Spinal cord (tissue), 10 donors: ENCODE results near the gene ABTB1. TPM values are rescaled to one million over a fixed set of nuclear protein-coding genes. Genes with fewer than 3 reads are reported as not detected.

Experiments used
- DNase-seq, 6 donors: peaks; one replicate each; pipeline versions ENCODE4 v3.0.0 to v3.0.0-alpha.2; 2013 to 2015; ENCODE audit warnings: low spot score in 6 of 6, low read depth in 4 of 6
- H3K27ac ChIP-seq: one replicate; pipeline ENCODE4 v1.5.1; 2013; ENCODE audit warnings: low read depth, low read length, control low read depth
- H3K27me3 ChIP-seq: one replicate; pipeline ENCODE4 v1.6.1; 2013; ENCODE audit warnings: low read length; ENCODE audit not compliant: control insufficient read depth, insufficient read depth
- H3K36me3 ChIP-seq: one replicate; pipeline ENCODE4 v1.6.1; 2013; ENCODE audit warnings: low read length; ENCODE audit not compliant: control insufficient read depth, insufficient read depth
- H3K4me1 ChIP-seq: one replicate; pipeline ENCODE4 v1.6.1; 2013; ENCODE audit warnings: low read length; ENCODE audit not compliant: control insufficient read depth, insufficient read depth
- H3K4me3 ChIP-seq: one replicate; pipeline ENCODE4 v1.5.1; 2013; ENCODE audit warnings: low read depth, low read length, control low read depth
- H3K9me3 ChIP-seq: one replicate; pipeline ENCODE4 v1.6.1; 2013; ENCODE audit warnings: low read length; ENCODE audit not compliant: control insufficient read depth, insufficient read depth
- WGBS: methylation state at CpG from one replicate; pipeline ENCODE4 v1.1.5; 2013; ENCODE audit warnings: missing lambda C conversion rate; ENCODE audit not compliant: insufficient coverage; 5-methylcytosine and 5-hydroxymethylcytosine counted together
- polyA plus RNA-seq, 2 donors: library from polyadenylated mRNA; unstranded; fragments of 120-200 nt; gene quantifications; one replicate each; pipeline ENCODE4 v1.2.1, GENCODE V29; 2013; ENCODE audit not compliant: insufficient read length in 2 of 2
- total RNA-seq, 2 donors: library from RNA; depleted of rRNA in 1 of 2; stranded (reverse); fragments of 120-200 nt in 1 of 2; fragments of >200 nt in 1 of 2; gene quantifications; one replicate each; pipeline versions ENCODE4 v1.2.3 to v1.2.4, GENCODE V29; 2013 to 2014
- donor health status: healthy.

Gene ABTB1
- total and polyA plus RNA-seq, 4 donors = 10.6 to 26.9 (median 14.8) TPM

GRCh38 chr3:127658234-127658633, 14.5 kb upstream of the ABTB1 start:
- H3K4me3 ChIP-seq = no peak overlapping the region
- no peaks in the 10 kb centered on the region for H3K27me3 ChIP-seq
- H3K4me1 ChIP-seq = peaks cover 5% of the 10 kb centered on the region
- H3K27ac ChIP-seq = no peak overlapping the region
- DNase-seq = no peak
- WGBS = no CpG with 5 or more reads among the region's 1 CpG
- H3K36me3 ChIP-seq = peaks cover 27% of the 10 kb centered on the region
- H3K9me3 ChIP-seq = no peaks in the 10 kb centered on the region

GRCh38 chr3:127660621-127661251, 12.0 kb upstream of the ABTB1 start:
- no peak overlapping the region for H3K4me3 ChIP-seq
- peaks cover 5% of the 10 kb centered on the region for H3K4me1 ChIP-seq
- 96% methylated on average over 10 of the region's 10 CpGs for WGBS
- no peaks in the 10 kb centered on the region for H3K27me3 ChIP-seq
- no peak overlapping the region for H3K27ac ChIP-seq
- H3K9me3 ChIP-seq = no peaks in the 10 kb centered on the region
- H3K36me3 ChIP-seq = peaks cover 29% of the 10 kb centered on the region
- no peak for DNase-seq

DNA sequence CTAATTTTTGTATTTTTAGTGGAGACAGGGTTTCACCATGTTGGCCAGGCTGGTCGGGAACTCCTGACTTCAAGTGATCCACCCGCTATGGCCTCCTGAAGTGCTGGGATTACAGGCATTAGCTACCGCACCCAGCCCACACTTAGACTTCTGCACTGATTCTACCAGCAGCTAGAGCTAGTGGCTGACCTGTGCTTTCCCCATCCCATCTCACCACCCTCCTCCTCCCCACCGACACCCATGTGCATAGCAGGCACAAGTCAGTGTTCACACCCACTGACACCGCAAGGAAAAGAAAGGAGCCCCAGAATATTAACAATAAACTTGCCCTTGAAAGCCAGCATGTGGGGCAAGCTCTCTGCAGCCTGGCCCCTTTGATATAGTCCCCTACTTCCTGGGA, 11.2 kb upstream of the ABTB1 start:
- H3K4me3 ChIP-seq = no peak overlapping the region
- H3K27me3 ChIP-seq = no peaks in the 10 kb centered on the region
- H3K36me3 ChIP-seq = peaks cover 33% of the 10 kb centered on the region
- no peak for DNase-seq
- H3K4me1 ChIP-seq = peaks cover 9% of the 10 kb centered on the region
- no peaks in the 10 kb centered on the region for H3K9me3 ChIP-seq
- no peak overlapping the region for H3K27ac ChIP-seq
- WGBS = 86% methylated on average over 5 of the region's 5 CpGs

- Histone ChIP-seq H3K9me3 (no peaks in the 10 kb centered on the region), H3K4me1 (peaks cover 14% of the 10 kb centered on the region), H3K27ac (no peak overlapping the region), H3K4me3 (no peak overlapping the region), H3K36me3 (peaks cover 33% of the 10 kb centered on the region), H3K27me3 (no peaks in the 10 kb centered on the region)
- no peak for DNase-seq
- 70% methylated on average over 6 of the region's 11 CpGs for WGBS
Observed at GRCh38 chr3:127662001-127662469, 10.7 kb upstream of the ABTB1 start.

DNA sequence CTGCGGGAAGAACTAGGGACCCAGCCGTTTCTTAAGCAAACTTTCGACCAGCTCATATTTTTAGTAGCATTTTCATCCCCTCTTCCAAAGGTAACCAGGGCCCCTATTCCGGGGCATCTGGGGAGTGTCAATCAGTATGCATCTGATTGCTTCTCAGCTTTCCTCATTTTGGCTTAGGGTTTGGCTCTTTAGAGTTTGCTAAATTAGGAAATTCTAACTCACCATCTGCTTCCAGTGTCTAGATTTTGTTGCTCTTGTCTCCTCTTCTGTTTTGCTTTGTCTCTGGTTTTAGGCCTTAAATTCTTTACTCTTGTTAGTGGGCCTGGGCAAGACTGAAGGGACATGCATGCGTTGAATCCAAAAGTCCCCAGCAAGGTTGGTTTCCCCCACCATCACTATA, 9.6 kb upstream of the ABTB1 start:
- Histone ChIP-seq H3K4me3 (no peak overlapping the region), H3K27ac (no peak overlapping the region), H3K36me3 (peaks cover 44% of the 10 kb centered on the region), H3K27me3 (no peaks in the 10 kb centered on the region), H3K9me3 (no peaks in the 10 kb centered on the region), H3K4me1 (peaks cover 25% of the 10 kb centered on the region)
- WGBS = no CpG with 5 or more reads among the region's 5 CpGs
- DNase-seq = peak in 1 of 6 donors; percentile 81

DNA sequence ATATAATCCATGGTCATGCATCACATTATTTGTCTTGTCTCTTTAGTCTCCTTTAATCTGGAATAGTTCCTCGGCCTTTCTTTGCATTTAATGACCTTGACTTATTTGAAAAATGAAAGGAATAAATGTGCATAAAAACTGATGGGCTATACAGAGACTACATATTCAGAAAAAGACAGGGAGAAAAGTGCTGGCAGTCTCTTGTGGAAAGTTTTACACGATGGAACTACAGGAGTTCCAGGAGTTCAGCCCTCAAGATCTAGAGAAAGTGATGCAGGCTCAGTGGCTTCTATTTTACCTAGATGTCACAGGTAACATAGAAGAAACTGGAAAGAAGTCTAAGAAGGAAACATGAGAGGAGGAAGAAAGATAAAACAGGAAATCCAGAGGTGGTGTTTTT, 7.6 kb upstream of the ABTB1 start:
- Histone ChIP-seq H3K27ac (no peak overlapping the region), H3K27me3 (no peaks in the 10 kb centered on the region), H3K4me1 (peaks cover 28% of the 10 kb centered on the region), H3K4me3 (no peak overlapping the region), H3K9me3 (no peaks in the 10 kb centered on the region), H3K36me3 (peaks cover 64% of the 10 kb centered on the region)
- no peak for DNase-seq
- WGBS = 100% methylated on average over 1 of the region's 2 CpGs

GRCh38 chr3:127665586-127665985, 7.2 kb upstream of the ABTB1 start:
- H3K9me3 ChIP-seq = no peaks in the 10 kb centered on the region
- H3K27ac ChIP-seq = no peak overlapping the region
- no peak overlapping the region for H3K4me3 ChIP-seq
- H3K4me1 ChIP-seq = peaks cover 28% of the 10 kb centered on the region
- H3K36me3 ChIP-seq = peaks cover 64% of the 10 kb centered on the region
- DNase-seq = no peak
- 100% methylated on average over 3 of the region's 3 CpGs for WGBS
- no peaks in the 10 kb centered on the region for H3K27me3 ChIP-seq

DNA sequence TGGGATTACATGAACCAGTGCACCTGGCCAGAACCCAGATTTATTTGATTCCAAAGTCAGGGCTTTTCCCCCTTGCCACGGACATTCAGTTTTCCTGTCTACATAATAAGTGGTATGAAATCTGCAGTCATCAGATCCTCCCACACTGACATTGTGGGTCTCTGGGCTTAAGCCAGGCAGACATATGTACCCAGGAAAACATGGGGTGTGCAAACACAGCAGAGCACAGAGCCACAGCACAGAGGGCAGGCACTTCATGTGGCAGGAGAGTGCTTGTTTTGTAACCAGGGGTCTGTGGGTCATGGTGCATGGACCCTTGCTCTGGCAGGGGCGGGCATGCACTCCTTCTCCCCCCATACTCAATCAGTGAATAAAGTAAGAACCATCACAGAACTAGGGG, 6.1 kb upstream of the ABTB1 start:
- no peak overlapping the region for H3K4me3 ChIP-seq
- H3K27ac ChIP-seq = peak overlapping the region; percentile 7
- peaks cover 64% of the 10 kb centered on the region for H3K36me3 ChIP-seq
- peak in 1 of 6 donors; percentile 66 for DNase-seq
- no CpG with 5 or more reads among the region's 2 CpGs for WGBS
- no peaks in the 10 kb centered on the region for H3K27me3 ChIP-seq
- peaks cover 33% of the 10 kb centered on the region for H3K4me1 ChIP-seq
- no peaks in the 10 kb centered on the region for H3K9me3 ChIP-seq

- no peak overlapping the region for H3K27ac ChIP-seq
- H3K4me1 ChIP-seq = peaks cover 34% of the 10 kb centered on the region
- WGBS = 34% methylated on average over 5 of the region's 6 CpGs
- H3K4me3 ChIP-seq = no peak overlapping the region
- no peaks in the 10 kb centered on the region for H3K9me3 ChIP-seq
- no peaks in the 10 kb centered on the region for H3K27me3 ChIP-seq
- DNase-seq = peak in 5 of 6 donors; percentile 62 to 93 (median 65)
- H3K36me3 ChIP-seq = peaks cover 64% of the 10 kb centered on the region
Observed at GRCh38 chr3:127667119-127667681, 5.6 kb upstream of the ABTB1 start.

GRCh38 chr3:127668906-127669305, 3.8 kb upstream of the ABTB1 start:
- Histone ChIP-seq H3K4me1 (peaks cover 44% of the 10 kb centered on the region), H3K9me3 (no peaks in the 10 kb centered on the region), H3K27ac (no peak overlapping the region), H3K4me3 (no peak overlapping the region), H3K36me3 (peaks cover 62% of the 10 kb centered on the region), H3K27me3 (no peaks in the 10 kb centered on the region)
- DNase-seq = no peak
- WGBS = 95% methylated on average over 6 of the region's 7 CpGs
